HEK293 (cell line): ENCODE results near the gene ANKRD50.

Experiments
- CTCF ChIA-PET: fragments of 350-600 bp; formaldehyde crosslinking; extraction: SDS; loops from one replicate; lab custom pipeline; 2021; ENCODE audit warnings: antibody characterized with exemption; lab: Yijun Ruan, JAX
- POLR2A ChIA-PET: fragments of 300-600 bp; formaldehyde crosslinking; extraction: SDS; loops from one replicate; lab custom pipeline; 2020; ENCODE audit warnings: antibody characterized with exemption, inconsistent platforms; lab: Yijun Ruan, JAX
- H3K27ac ChIP-seq: fragments of 200-500 bp; sonication (Bioruptor generic); 2 replicates; pipeline ENCODE4 v1.5.1; 2014; ENCODE audit warnings: low read depth, low read length, control low read depth, inconsistent platforms; ENCODE audit errors: extremely low read depth
- H3K36me3 ChIP-seq, 2 experiments: fragments of 200-500 bp in 1 of 2; sonication (Bioruptor generic) in 1 of 2; 1 replicate in 1 of 2; 2 replicates in 1 of 2; pipeline ENCODE4 v1.5.1; 2014 to 2017; ENCODE audit warnings: inconsistent platforms in 2 of 2, low read length in 2 of 2; ENCODE audit not compliant: control insufficient read depth in 2 of 2, insufficient read depth in 1 of 2
- H3K4me1 ChIP-seq: fragments of 200-500 bp; sonication (Bioruptor generic); 2 replicates; pipeline ENCODE4 v1.5.1; 2014; ENCODE audit warnings: mild to moderate bottlenecking, low read length, inconsistent platforms; ENCODE audit not compliant: control insufficient read depth, insufficient read depth
- H3K4me3 ChIP-seq: 2 replicates; pipeline ENCODE4 v1.5.1; 2011; ENCODE audit warnings: low read depth, mild to moderate bottlenecking, control low read depth, low read length, moderate library complexity
- H3K9me3 ChIP-seq: fragments of 200-500 bp; sonication (Bioruptor generic); 2 replicates; pipeline ENCODE4 v1.5.1; 2014; ENCODE audit warnings: low read depth, low read length, inconsistent platforms; ENCODE audit not compliant: control insufficient read depth, insufficient read depth
- GLI2 ChIP-seq: fragments of 450-650 bp; formaldehyde crosslinking; IDR thresholded peaks from 2 replicates; pipeline ENCODE4; 2017; ENCODE audit warnings: missing biosample characterization, missing genetic modification characterization, low read depth, borderline replicate concordance
- GLIS2 ChIP-seq: fragments of 450-650 bp; formaldehyde crosslinking; IDR thresholded peaks from 2 replicates; pipeline ENCODE4 v1.5.1; 2016; ENCODE audit warnings: missing biosample characterization, missing genetic modification characterization
- KLF8 ChIP-seq: fragments of 450-650 bp; formaldehyde crosslinking; IDR thresholded peaks from 2 replicates; pipeline ENCODE4 v1.5.1; 2016; ENCODE audit warnings: missing biosample characterization, missing genetic modification characterization
- SP3 ChIP-seq: fragments of 450-650 bp; formaldehyde crosslinking; IDR thresholded peaks from 2 replicates; pipeline ENCODE4 v1.5.1; 2016; ENCODE audit warnings: missing biosample characterization, missing genetic modification characterization
- SP7 ChIP-seq: fragments of 450-650 bp; formaldehyde crosslinking; IDR thresholded peaks from 2 replicates; pipeline ENCODE4 v1.5.1; 2016; ENCODE audit warnings: missing biosample characterization, missing genetic modification characterization
- ZNF140 ChIP-seq: fragments of 450-650 bp; formaldehyde crosslinking; IDR thresholded peaks from 2 replicates; pipeline ENCODE4 v1.5.1; 2016; ENCODE audit warnings: missing biosample characterization, missing genetic modification characterization
- ZNF202 ChIP-seq: fragments of 450-650 bp; formaldehyde crosslinking; IDR thresholded peaks from 2 replicates; pipeline ENCODE4 v1.5.1; 2016; ENCODE audit warnings: missing biosample characterization, missing genetic modification characterization, borderline replicate concordance
- ZNF223 ChIP-seq: fragments of 450-650 bp; formaldehyde crosslinking; IDR thresholded peaks from 2 replicates; pipeline ENCODE4 v1.5.1; 2016; ENCODE audit warnings: missing biosample characterization, missing genetic modification characterization
- ZNF394 ChIP-seq: fragments of 450-650 bp; formaldehyde crosslinking; IDR thresholded peaks from 2 replicates; pipeline ENCODE4 v1.5.1; 2016; ENCODE audit warnings: missing biosample characterization, missing genetic modification characterization, mild to moderate bottlenecking, moderate library complexity, borderline replicate concordance
- ZNF48 ChIP-seq: fragments of 450-650 bp; formaldehyde crosslinking; IDR thresholded peaks from 2 replicates; pipeline ENCODE4 v1.5.1; 2016; ENCODE audit warnings: missing biosample characterization, missing genetic modification characterization
- ZNF548 ChIP-seq: fragments of 450-650 bp; formaldehyde crosslinking; IDR thresholded peaks from 2 replicates; pipeline ENCODE4 v1.5.1; 2016; ENCODE audit warnings: missing biosample characterization, missing genetic modification characterization
- ZNF629 ChIP-seq: fragments of 450-650 bp; formaldehyde crosslinking; IDR thresholded peaks from 2 replicates; pipeline ENCODE4 v1.5.1; 2017; ENCODE audit warnings: missing biosample characterization, missing genetic modification characterization
- ZNF785 ChIP-seq: fragments of 450-650 bp; formaldehyde crosslinking; IDR thresholded peaks from 2 replicates; pipeline ENCODE4 v1.5.1; 2016; ENCODE audit warnings: missing biosample characterization, missing genetic modification characterization
- TF ChIP-seq, protein P1 (sequence below): fragments of 450-650 bp; formaldehyde crosslinking; conservative IDR thresholded peaks from 2 replicates; pipeline ENCODE4 v1.5.1; 2016; ENCODE audit warnings: low read depth, missing biosample characterization, missing genetic modification characterization
- TF ChIP-seq, protein P2 (sequence below): fragments of 450-650 bp; formaldehyde crosslinking; IDR thresholded peaks from 2 replicates; pipeline ENCODE4 v1.5.1; 2016; ENCODE audit warnings: missing biosample characterization, missing genetic modification characterization
- TF ChIP-seq, protein P3 (sequence below): fragments of 450-650 bp; formaldehyde crosslinking; IDR thresholded peaks from 2 replicates; pipeline ENCODE4 v1.5.1; 2016; ENCODE audit warnings: missing biosample characterization, missing genetic modification characterization
- TF ChIP-seq, protein P4 (sequence below): fragments of 450-650 bp; formaldehyde crosslinking; IDR thresholded peaks from 2 replicates; pipeline ENCODE4 v1.5.1; 2016; ENCODE audit warnings: missing biosample characterization, missing genetic modification characterization
- TF ChIP-seq, protein P5 (sequence below): fragments of 450-650 bp; formaldehyde crosslinking; optimal IDR thresholded peaks from 2 replicates; pipeline ENCODE3; 2016; ENCODE audit warnings: missing biosample characterization, mild to moderate bottlenecking, missing genetic modification characterization

The ANKRD50 gene

DNA sequence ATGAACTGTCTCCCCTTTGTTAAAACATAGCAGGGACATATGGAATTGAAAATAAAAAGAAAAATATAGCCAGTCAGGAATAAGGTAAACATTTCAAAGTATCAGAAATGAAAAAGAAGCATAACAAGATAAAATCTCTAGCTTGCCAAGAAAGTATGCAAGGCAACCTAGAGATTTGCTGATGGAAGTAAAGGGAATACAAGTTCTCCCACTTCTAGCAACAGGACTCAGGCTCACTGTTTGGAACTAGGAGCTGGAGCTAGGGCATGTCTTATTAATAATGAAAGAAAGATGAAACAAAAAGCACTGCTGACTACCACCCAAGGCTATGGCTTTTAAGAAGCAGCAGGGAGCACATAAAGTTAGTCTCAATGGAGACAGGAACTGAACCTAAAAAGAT is 18.2 kb downstream of the ANKRD50 start (continued):
- TF ChIP-seq, protein P1, sequence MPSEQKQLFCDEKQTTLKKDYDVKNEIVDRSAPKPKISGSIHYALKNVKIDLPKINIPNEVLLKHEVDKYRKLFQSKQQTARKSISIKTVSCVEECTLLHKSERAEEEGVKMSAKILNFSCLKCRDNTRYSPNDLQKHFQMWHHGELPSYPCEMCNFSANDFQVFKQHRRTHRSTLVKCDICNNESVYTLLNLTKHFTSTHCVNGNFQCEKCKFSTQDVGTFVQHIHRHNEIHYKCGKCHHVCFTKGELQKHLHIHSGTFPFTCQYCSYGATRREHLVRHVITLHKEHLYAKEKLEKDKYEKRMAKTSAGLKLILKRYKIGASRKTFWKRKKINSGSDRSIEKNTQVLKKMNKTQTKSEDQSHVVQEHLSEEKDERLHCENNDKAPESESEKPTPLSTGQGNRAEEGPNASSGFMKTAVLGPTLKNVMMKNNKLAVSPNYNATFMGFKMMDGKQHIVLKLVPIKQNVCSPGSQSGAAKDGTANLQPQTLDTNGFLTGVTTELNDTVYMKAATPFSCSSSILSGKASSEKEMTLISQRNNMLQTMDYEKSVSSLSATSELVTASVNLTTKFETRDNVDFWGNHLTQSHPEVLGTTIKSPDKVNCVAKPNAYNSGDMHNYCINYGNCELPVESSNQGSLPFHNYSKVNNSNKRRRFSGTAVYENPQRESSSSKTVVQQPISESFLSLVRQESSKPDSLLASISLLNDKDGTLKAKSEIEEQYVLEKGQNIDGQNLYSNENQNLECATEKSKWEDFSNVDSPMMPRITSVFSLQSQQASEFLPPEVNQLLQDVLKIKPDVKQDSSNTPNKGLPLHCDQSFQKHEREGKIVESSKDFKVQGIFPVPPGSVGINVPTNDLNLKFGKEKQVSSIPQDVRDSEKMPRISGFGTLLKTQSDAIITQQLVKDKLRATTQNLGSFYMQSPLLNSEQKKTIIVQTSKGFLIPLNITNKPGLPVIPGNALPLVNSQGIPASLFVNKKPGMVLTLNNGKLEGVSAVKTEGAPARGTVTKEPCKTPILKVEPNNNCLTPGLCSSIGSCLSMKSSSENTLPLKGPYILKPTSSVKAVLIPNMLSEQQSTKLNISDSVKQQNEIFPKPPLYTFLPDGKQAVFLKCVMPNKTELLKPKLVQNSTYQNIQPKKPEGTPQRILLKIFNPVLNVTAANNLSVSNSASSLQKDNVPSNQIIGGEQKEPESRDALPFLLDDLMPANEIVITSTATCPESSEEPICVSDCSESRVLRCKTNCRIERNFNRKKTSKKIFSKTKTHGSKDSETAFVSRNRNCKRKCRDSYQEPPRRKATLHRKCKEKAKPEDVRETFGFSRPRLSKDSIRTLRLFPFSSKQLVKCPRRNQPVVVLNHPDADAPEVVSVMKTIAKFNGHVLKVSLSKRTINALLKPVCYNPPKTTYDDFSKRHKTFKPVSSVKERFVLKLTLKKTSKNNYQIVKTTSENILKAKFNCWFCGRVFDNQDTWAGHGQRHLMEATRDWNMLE (tag by site-specific recombination), result no peak
- TF ChIP-seq, all 188 proteins: peak for 0

DNA sequence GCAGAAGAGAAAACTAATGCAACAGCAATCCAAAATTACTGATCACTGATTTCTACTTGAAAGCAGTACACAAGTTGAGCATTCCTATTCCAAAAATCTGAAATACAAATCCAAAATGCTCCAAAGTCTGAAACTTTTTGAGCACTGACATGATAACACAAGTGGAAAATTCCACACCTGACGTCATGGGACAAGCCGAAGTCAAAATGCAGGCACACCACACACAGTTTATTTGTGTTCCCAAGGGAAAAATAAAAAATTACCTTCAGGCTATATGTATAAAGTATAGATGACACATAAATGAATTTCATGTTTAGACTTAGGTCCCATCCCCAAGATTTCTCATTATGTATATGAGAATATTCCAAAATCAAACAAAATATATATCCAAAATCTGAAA is 20.7 kb downstream of the ANKRD50 start:
- ChIA-PET POLR2A (no interaction called here), CTCF (no interaction called here)
- Histone ChIP-seq H3K9me3 (no peaks in the 10 kb centered on the region), H3K4me1 (no peaks in the 10 kb centered on the region; the same call in 1 of the 2 replicates), H3K4me3 (no peak overlapping the region), H3K36me3 (no peaks in the 10 kb centered on the region), H3K27ac (no peak overlapping the region)
- TF ChIP-seq GLI2 (tag by site-specific recombination) (no peak), ZNF785 (no peak), SP7 (tag by site-specific recombination) (no peak), KLF8 (no peak), ZNF202 (no peak), ZNF629 (no peak), ZNF223 (tag by site-specific recombination) (no peak), SP3 (tag by site-specific recombination) (no peak), ZNF48 (tag by site-specific recombination) (no peak), ZNF140 (no peak), GLIS2 (no peak), ZNF548 (no peak), ZNF394 (tag by site-specific recombination) (no peak)
- TF ChIP-seq, protein P2, sequence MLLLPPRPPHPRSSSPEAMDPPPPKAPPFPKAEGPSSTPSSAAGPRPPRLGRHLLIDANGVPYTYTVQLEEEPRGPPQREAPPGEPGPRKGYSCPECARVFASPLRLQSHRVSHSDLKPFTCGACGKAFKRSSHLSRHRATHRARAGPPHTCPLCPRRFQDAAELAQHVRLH, result no peak
- TF ChIP-seq, protein P3, sequence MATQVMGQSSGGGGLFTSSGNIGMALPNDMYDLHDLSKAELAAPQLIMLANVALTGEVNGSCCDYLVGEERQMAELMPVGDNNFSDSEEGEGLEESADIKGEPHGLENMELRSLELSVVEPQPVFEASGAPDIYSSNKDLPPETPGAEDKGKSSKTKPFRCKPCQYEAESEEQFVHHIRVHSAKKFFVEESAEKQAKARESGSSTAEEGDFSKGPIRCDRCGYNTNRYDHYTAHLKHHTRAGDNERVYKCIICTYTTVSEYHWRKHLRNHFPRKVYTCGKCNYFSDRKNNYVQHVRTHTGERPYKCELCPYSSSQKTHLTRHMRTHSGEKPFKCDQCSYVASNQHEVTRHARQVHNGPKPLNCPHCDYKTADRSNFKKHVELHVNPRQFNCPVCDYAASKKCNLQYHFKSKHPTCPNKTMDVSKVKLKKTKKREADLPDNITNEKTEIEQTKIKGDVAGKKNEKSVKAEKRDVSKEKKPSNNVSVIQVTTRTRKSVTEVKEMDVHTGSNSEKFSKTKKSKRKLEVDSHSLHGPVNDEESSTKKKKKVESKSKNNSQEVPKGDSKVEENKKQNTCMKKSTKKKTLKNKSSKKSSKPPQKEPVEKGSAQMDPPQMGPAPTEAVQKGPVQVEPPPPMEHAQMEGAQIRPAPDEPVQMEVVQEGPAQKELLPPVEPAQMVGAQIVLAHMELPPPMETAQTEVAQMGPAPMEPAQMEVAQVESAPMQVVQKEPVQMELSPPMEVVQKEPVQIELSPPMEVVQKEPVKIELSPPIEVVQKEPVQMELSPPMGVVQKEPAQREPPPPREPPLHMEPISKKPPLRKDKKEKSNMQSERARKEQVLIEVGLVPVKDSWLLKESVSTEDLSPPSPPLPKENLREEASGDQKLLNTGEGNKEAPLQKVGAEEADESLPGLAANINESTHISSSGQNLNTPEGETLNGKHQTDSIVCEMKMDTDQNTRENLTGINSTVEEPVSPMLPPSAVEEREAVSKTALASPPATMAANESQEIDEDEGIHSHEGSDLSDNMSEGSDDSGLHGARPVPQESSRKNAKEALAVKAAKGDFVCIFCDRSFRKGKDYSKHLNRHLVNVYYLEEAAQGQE (tag by site-specific recombination), result no peak
- TF ChIP-seq, protein P4, sequence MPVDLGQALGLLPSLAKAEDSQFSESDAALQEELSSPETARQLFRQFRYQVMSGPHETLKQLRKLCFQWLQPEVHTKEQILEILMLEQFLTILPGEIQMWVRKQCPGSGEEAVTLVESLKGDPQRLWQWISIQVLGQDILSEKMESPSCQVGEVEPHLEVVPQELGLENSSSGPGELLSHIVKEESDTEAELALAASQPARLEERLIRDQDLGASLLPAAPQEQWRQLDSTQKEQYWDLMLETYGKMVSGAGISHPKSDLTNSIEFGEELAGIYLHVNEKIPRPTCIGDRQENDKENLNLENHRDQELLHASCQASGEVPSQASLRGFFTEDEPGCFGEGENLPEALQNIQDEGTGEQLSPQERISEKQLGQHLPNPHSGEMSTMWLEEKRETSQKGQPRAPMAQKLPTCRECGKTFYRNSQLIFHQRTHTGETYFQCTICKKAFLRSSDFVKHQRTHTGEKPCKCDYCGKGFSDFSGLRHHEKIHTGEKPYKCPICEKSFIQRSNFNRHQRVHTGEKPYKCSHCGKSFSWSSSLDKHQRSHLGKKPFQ (tag by site-specific recombination), result no peak
- TF ChIP-seq, protein P5, sequence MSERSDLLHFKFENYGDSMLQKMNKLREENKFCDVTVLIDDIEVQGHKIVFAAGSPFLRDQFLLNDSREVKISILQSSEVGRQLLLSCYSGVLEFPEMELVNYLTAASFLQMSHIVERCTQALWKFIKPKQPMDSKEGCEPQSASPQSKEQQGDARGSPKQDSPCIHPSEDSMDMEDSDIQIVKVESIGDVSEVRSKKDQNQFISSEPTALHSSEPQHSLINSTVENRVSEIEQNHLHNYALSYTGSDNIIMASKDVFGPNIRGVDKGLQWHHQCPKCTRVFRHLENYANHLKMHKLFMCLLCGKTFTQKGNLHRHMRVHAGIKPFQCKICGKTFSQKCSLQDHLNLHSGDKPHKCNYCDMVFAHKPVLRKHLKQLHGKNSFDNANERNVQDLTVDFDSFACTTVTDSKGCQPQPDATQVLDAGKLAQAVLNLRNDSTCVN (tag by site-specific recombination), result no peak
